Activated CD4-positive, alpha-beta T cell treated with anti-CD3 and anti-CD28 coated beads for 36 hours (primary cell): ENCODE data around the gene UBE2C. TPM values are rescaled to one million over a fixed set of nuclear protein-coding genes. Genes with fewer than 3 reads are reported as not detected.

ENCODE experiments used
- ATAC-seq: fragments of 200-7000 bp; cut with Tn5 transposase; one replicate; pipeline ENCODE4 v1.10.0; 2021; ENCODE audit warnings: mild to moderate bottlenecking, moderate library complexity
- CTCF ChIA-PET: fragments of 350-600 bp; sonication (Branson Sonifier 250); formaldehyde crosslinking; loops from one replicate; lab custom pipeline; 2021; ENCODE audit warnings: antibody characterized with exemption; lab: Charles Lee
- POLR2A ChIA-PET: fragments of 350-600 bp; sonication (Branson Sonifier 250); formaldehyde crosslinking; loops from one replicate; lab custom pipeline; 2021; ENCODE audit warnings: antibody characterized with exemption, inconsistent platforms; lab: Charles Lee
- DNase-seq: peaks from one replicate; pipeline ENCODE4 v3.0.0-alpha.2; 2020
- H3K27ac Mint-ChIP-seq: one replicate; pipeline ENCODE4 v1.8.0; 2021; ENCODE audit warnings: mixed read lengths
- H3K27me3 Mint-ChIP-seq: one replicate; pipeline ENCODE4 v1.8.0; 2021; ENCODE audit warnings: mixed read lengths
- H3K36me3 Mint-ChIP-seq: one replicate; pipeline ENCODE4 v1.8.0; 2021; ENCODE audit warnings: low read depth, mixed read lengths
- H3K4me1 Mint-ChIP-seq: one replicate; pipeline ENCODE4 v1.8.0; 2021; ENCODE audit warnings: mixed read lengths
- H3K4me3 Mint-ChIP-seq: one replicate; pipeline ENCODE4 v1.8.0; 2021; ENCODE audit warnings: mild to moderate bottlenecking, moderate library complexity, mixed read lengths
- H3K9me3 Mint-ChIP-seq: one replicate; pipeline ENCODE4 v1.8.0; 2021; ENCODE audit warnings: low read depth, mixed read lengths
- intact Hi-C, 2 experiments: fragments of 100-400 bp; cut with DNase I in 1 of 2; cut with micrococcal nuclease in 1 of 2; formaldehyde crosslinking; loops; one replicate each; pipeline versions ENCODE4 v1.14.2 to v1.15.1; 2022 to 2024; cut with DNase I, micrococcal nuclease
- total RNA-seq, 2 experiments: library from RNA; stranded (reverse); gene quantifications; one replicate each; pipeline ENCODE4 v1.2.3, GENCODE V29; 2021

The UBE2C gene
- total RNA-seq, 2 experiments from 2014 or later: 175 to 230 TPM

GRCh38 chr20:45860560-45861220 is 48.2 kb downstream of the UBE2C start:
- Mint-ChIP-seq H3K4me3 (no peak overlapping the region), H3K4me1 (peaks cover 24% of the 10 kb centered on the region), H3K27me3 (no peaks in the 10 kb centered on the region), H3K9me3 (no peaks in the 10 kb centered on the region), H3K36me3 (no peaks in the 10 kb centered on the region), H3K27ac (no peak overlapping the region)
- no peak for ATAC-seq
- intact Hi-C loops: no loop called here
- ChIA-PET CTCF (interaction anchor here (0.5 kb wide), 1 partner anchor 9 kb away, joined by 4 read pairs; no protein-coding TSS in a partner anchor), POLR2A (interaction anchor here (0.7 kb wide), 1 partner anchor 63 kb away, joined by 6 read pairs; no protein-coding TSS in a partner anchor)
- no peak for DNase-seq

DNA sequence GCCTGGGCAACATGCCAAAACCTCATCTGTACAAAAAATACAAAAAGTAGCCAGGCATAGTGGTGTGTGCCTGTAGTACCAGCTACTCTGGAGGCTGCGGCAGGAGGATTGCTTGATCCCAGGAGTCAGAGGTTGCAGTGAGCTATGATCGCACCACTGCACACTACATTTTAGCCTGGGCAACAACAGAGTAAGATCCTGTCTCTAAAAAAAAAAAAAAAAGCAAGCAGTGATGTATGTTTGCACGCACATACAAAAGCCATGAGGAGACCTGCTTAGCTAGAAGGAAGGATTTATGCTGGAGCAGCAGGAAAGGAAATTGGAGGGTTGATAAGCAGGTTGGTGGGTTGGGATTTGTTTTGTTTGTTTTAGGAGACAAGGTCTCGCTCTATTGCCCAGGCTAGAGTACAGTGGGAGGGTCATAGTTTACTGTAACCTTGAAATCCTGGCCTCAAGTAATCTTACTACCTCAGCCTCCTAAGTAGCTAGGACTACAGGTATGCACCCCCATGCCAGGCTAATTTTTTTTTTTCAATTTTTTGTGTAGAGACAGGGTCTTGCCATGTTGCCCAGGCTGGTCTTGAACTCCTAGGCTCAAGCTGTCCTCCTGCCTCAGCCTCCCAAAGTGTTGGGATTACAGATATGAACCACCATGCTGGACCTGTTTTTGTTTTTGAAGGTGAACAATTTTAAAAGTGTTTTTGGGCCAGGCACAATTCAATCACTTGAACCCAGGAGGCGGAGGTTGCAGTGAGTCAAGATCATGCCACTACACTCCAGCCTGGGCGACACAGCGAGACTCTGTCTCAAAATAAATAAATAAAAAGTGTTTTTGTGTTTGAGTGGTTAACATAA is 49.0 kb downstream of the UBE2C start:
- Mint-ChIP-seq H3K27me3 (no peaks in the 10 kb centered on the region), H3K27ac (no peak overlapping the region), H3K4me1 (peaks cover 17% of the 10 kb centered on the region), H3K36me3 (no peaks in the 10 kb centered on the region), H3K9me3 (no peaks in the 10 kb centered on the region), H3K4me3 (no peak overlapping the region)
- no peak for DNase-seq
- ChIA-PET POLR2A (interaction anchor here (0.7 kb wide), 1 partner anchor 63 kb away, joined by 6 read pairs; no protein-coding TSS in a partner anchor), CTCF (no interaction called here)
- intact Hi-C loops: no loop called here
- ATAC-seq: no peak

- H3K27ac Mint-ChIP-seq: no peak overlapping the region
These were observed 51.4 kb downstream of the UBE2C start for GRCh38 chr20:45863543-45864470.

DNA sequence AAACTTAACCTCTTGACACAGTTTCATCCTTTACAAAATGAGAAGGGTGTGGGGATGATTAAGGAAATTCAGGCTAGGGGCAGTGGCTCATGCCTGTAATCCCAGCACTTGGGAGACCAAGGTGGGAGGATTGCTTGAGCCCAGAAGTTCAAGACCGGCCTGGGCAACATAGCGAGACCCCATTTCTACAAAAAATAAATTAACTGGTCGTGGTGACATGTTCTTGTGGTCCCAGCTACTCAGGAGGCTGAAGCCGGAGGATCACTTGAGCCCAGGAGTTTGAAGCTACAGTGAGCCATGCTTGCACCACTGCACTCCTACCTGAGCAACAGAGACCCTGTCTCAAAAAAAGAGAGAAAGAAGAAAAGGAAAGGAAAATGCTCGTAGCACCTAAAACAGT is 54.0 kb downstream of the UBE2C start:
- H3K36me3 Mint-ChIP-seq: no peaks in the 10 kb centered on the region
- no peak overlapping the region for H3K27ac Mint-ChIP-seq
- ATAC-seq: no peak
- H3K4me1 Mint-ChIP-seq: no peaks in the 10 kb centered on the region
- POLR2A ChIA-PET: no interaction called here
- CTCF ChIA-PET: no interaction called here
- no peaks in the 10 kb centered on the region for H3K27me3 Mint-ChIP-seq
- intact Hi-C loops: no loop called here
- no peak overlapping the region for H3K4me3 Mint-ChIP-seq
- no peak for DNase-seq
- H3K9me3 Mint-ChIP-seq: no peaks in the 10 kb centered on the region

More at GRCh38 chr20:45863543-45864470, 51.4 kb downstream of the UBE2C start:
- H3K4me3 Mint-ChIP-seq: no peak overlapping the region
- peaks cover 6% of the 10 kb centered on the region for H3K4me1 Mint-ChIP-seq
- no peaks in the 10 kb centered on the region for H3K9me3 Mint-ChIP-seq
- DNase-seq (no peak), ATAC-seq (no peak)
- ChIA-PET CTCF (no interaction called here), POLR2A (no interaction called here)
- no peaks in the 10 kb centered on the region for H3K27me3 Mint-ChIP-seq
- intact Hi-C loops: no loop called here
- no peaks in the 10 kb centered on the region for H3K36me3 Mint-ChIP-seq

Other genes with a start within 250 kb of the UBE2C start
- not detected for gene WFDC8, start 233.4 kb upstream of the UBE2C start, total RNA-seq
- not detected for gene WFDC10A, start 182.9 kb upstream of the UBE2C start, total RNA-seq
- gene WFDC9, start 181.4 kb upstream of the UBE2C start, total RNA-seq: not detected
- gene WFDC11, start 142.4 kb upstream of the UBE2C start, total RNA-seq: not detected
- not detected for gene WFDC13, start 110.6 kb upstream of the UBE2C start, total RNA-seq
- gene WFDC10B, start 107.6 kb upstream of the UBE2C start, total RNA-seq: not detected
- gene SPINT4, start 90.3 kb upstream of the UBE2C start, total RNA-seq: not detected
- not detected for gene WFDC3, start 20.8 kb upstream of the UBE2C start, total RNA-seq
- 10 to 100 TPM; 25.0 to 25.2 TPM for gene DNTTIP1, start 20.7 kb upstream of the UBE2C start, total RNA-seq
- not detected for gene TNNC2, start 14.7 kb downstream of the UBE2C start, total RNA-seq
- gene SNX21, start 21.2 kb downstream of the UBE2C start, total RNA-seq: 1 to 10 TPM; 1.2 to 1.4 TPM
- 10 to 100 TPM; 21.9 to 22.6 TPM for gene ACOT8, start 44.7 kb downstream of the UBE2C start, total RNA-seq
- gene ZSWIM3, start 45.0 kb downstream of the UBE2C start, total RNA-seq: 1 to 10 TPM; 4.2 to 4.8 TPM
- gene ZSWIM1, start 68.6 kb downstream of the UBE2C start, total RNA-seq: 10 to 100 TPM in 1 of 2 experiments, 1 to 10 TPM in 1; 9.4 to 10.7 TPM
- 1 to 10 TPM in 1 of 2 experiments, under 1 TPM in 1; 0.66 to 1.0 TPM for gene SPATA25, start 75.0 kb downstream of the UBE2C start, total RNA-seq
- 1 to 10 TPM; 1.2 to 1.9 TPM for gene NEURL2, start 78.6 kb downstream of the UBE2C start, total RNA-seq
- 10 to 100 TPM; 36.4 to 45.6 TPM for gene CTSA, start 78.7 kb downstream of the UBE2C start, total RNA-seq
- 1 to 10 TPM; 5.6 to 7.0 TPM for gene PLTP, start 99.5 kb downstream of the UBE2C start, total RNA-seq
- gene PCIF1, start 122.0 kb downstream of the UBE2C start, total RNA-seq: 10 to 100 TPM; 24.0 to 27.4 TPM
- gene ZNF335, start 159.6 kb downstream of the UBE2C start, total RNA-seq: 10 to 100 TPM; 27.4 to 28.9 TPM
- gene MMP9, start 196.3 kb downstream of the UBE2C start, total RNA-seq: not detected
- under 1 TPM; 0.49 to 0.73 TPM for gene SLC12A5, start 216.6 kb downstream of the UBE2C start, total RNA-seq